ENCODE results near the gene UBTD1. TPM values are rescaled to one million over a fixed set of nuclear protein-coding genes. Genes with fewer than 3 reads are reported as not detected.

The UBTD1 gene
- total and polyA plus RNA-seq, 3 donors from 2014 or later: 74.1 to 143 (median 111) TPM

DNA sequence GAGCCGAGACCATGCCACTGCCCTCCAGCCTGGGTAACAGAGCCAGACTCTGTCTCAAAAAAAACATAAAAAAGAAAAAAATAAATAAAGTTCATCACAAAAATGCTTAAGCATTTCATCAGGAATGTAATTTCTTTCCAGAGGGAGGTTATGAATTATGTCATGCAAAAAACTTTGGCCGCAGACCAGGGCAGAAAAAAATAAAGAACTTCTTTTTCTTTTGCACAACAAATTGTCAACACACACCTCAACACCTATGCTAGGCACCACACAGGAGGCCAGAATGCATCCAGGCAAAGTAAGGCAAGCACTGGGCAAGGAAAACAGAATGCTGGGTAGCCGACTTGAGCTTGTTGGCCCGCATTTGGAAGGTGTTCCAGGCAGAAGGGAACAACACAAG lies 94.7 kb downstream of the UBTD1 start:
- WGBS, 2 donors: 63 to 68% methylated on average over 4 of the region's 4 CpGs
- no peaks in the 10 kb centered on the region for H3K27me3 ChIP-seq
- TF ChIP-seq, protein P1, sequence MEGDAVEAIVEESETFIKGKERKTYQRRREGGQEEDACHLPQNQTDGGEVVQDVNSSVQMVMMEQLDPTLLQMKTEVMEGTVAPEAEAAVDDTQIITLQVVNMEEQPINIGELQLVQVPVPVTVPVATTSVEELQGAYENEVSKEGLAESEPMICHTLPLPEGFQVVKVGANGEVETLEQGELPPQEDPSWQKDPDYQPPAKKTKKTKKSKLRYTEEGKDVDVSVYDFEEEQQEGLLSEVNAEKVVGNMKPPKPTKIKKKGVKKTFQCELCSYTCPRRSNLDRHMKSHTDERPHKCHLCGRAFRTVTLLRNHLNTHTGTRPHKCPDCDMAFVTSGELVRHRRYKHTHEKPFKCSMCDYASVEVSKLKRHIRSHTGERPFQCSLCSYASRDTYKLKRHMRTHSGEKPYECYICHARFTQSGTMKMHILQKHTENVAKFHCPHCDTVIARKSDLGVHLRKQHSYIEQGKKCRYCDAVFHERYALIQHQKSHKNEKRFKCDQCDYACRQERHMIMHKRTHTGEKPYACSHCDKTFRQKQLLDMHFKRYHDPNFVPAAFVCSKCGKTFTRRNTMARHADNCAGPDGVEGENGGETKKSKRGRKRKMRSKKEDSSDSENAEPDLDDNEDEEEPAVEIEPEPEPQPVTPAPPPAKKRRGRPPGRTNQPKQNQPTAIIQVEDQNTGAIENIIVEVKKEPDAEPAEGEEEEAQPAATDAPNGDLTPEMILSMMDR (IDR thresholded peaks at IDR 0.05): no peak
- no peak for TF ChIP-seq POLR2A (IDR thresholded peaks at IDR 0.05)
- H3K4me3 ChIP-seq: no peak overlapping the region
- no peaks in the 10 kb centered on the region for H3K36me3 ChIP-seq (ENCODE audit: low read depth, missing control alignments)
- intact Hi-C loops (cut with DNase I; ENCODE audit: low total_unique reads): no loop called here
- no peaks in the 10 kb centered on the region for H3K4me1 ChIP-seq
- no peaks in the 10 kb centered on the region for H3K9me3 ChIP-seq
- DNase-seq: no peak
- no peak overlapping the region for H3K27ac ChIP-seq

DNA sequence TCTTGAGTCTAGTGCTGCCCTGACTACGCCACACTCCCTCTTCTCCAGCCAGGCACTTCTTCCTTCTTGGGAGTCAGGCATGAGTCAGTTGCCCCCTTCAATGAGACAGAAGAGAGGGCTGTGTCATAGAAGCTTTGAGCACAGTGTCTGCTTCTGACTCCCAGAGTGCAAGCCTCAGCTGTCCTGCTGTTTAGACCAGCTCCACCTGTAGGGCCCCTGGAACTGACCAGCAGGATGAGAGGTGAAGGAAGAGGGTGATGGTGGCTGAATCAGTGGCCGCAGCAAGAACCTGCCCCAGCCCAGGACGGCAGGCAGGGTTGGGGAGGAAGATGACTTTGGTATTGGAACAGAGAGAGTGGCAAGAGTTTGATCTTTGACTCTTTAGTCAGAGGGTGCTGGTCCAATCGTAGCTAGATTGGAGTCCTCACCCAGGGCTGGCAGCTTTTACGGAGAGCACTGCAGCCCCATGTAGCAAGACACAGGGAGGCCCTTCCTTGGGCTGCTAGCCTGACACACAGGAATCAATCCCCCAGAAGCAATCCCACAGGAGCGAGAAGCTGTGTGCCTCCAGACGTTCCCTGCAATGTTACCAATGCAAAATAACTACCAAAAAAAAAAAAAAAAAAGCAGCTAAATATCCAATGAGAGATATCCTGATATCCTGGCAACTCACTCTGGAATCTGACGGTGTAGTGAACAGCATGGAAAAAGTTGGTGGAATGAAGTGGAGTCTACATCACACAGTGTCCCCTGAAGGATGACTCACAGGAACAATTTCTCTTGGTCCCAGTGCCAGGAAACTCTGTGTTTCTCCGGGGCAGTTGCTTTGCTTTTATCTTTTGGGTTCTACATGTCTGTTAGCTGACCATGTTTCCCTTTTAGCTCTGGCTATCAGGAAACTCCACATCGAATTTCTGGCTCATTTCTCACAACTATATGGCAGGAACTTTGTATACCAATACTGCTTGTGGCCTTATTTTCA lies 97.7 kb downstream of the UBTD1 start:
- TF ChIP-seq, protein P1 (IDR thresholded peaks at IDR 0.05): no peak
- TF ChIP-seq POLR2A (IDR thresholded peaks at IDR 0.05): no peak
- WGBS, 2 donors: 49 to 54% methylated on average over 10 of the region's 10 CpGs

DNA sequence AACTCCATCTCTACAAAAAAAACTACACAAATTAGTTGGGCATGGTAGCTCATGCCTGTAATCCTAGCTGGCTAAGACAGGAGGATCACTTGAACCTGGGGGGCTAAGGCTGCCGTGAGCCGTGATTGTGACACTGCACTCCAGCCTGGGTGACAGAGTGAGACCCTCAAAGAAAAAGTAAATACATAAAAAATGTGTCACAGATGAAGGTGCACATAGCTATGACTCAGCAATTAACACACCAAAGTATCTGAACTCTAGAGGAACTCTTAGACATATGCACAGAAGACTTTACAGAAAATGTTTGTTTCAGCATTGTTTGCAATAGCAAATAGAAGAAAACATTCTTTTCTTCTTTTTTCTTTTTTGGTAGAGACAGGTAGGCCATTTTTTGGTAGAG lies 99.1 kb downstream of the UBTD1 start:
- H3K27me3 ChIP-seq: no peaks in the 10 kb centered on the region
- no peak overlapping the region for H3K27ac ChIP-seq
- 89 to 95% methylated on average over 2 of the region's 2 CpGs for WGBS, 2 donors
- H3K4me1 ChIP-seq: no peaks in the 10 kb centered on the region
- TF ChIP-seq POLR2A (IDR thresholded peaks at IDR 0.05): no peak
- TF ChIP-seq, protein P1 (IDR thresholded peaks at IDR 0.05): no peak
- intact Hi-C loops (cut with DNase I; ENCODE audit: low total_unique reads): no loop called here
- no peak for DNase-seq
- H3K4me3 ChIP-seq: no peak overlapping the region
- no peaks in the 10 kb centered on the region for H3K36me3 ChIP-seq (ENCODE audit: low read depth, missing control alignments)
- no peaks in the 10 kb centered on the region for H3K9me3 ChIP-seq

More for the DNA sequence above, 97.7 kb downstream of the UBTD1 start:
- Histone ChIP-seq H3K27ac (peak overlapping the region; percentile 68 to 87), H3K4me3 (no peak overlapping the region), H3K4me1 (no peaks in the 10 kb centered on the region), H3K27me3 (no peaks in the 10 kb centered on the region), H3K36me3 (ENCODE audit: low read depth, missing control alignments) (no peaks in the 10 kb centered on the region), H3K9me3 (no peaks in the 10 kb centered on the region)
- intact Hi-C loops (cut with DNase I; ENCODE audit: low total_unique reads): no loop called here
- DNase-seq: peak; percentile 48

DNA sequence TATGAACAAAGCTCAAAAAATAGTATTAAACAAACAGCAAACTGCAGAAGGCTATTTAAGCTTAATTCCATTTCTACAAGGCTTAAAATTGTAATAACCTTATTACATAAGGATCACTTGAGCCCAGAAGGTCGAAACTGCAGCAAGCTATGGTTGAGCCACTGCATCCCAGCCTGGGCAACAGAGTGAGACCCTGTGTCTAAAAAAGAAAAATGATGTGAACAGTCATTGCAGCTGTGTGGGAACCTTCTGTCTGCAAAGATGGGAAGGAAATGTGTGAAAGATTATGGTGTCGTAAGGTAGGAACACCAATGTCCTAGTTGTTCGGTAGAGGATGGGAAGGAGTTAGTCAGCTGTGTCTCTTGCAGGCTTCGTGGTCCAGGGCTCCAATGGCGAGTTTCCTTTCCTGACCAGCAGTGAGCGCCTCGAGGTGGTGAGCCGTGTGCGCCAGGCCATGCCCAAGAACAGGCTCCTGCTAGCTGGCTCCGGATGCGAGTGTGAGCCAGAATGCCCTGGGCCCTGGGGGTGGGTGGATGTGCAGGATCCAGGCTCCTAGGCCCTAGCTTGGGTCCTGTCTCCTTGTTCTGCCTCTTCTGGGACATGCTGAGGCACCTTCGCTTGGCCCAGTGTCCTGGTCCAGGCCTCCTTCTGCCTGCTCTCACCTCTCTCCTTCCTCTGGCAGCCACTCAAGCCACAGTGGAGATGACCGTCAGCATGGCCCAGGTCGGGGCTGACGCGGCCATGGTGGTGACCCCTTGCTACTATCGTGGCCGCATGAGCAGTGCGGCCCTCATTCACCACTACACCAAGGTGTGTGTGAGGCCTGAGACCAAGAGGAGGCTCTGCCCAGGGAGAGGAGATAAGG lies 99.9 kb downstream of the UBTD1 start:
- TF ChIP-seq POLR2A (IDR thresholded peaks at IDR 0.05): no peak
- TF ChIP-seq, protein P1 (IDR thresholded peaks at IDR 0.05): no peak
- no peak for DNase-seq
- Histone ChIP-seq H3K27me3 (no peaks in the 10 kb centered on the region), H3K9me3 (no peaks in the 10 kb centered on the region), H3K4me1 (no peaks in the 10 kb centered on the region), H3K4me3 (no peak overlapping the region), H3K27ac (no peak overlapping the region), H3K36me3 (ENCODE audit: low read depth, missing control alignments) (no peaks in the 10 kb centered on the region)
- 93 to 96% methylated on average over 13 to 19 of the region's 19 CpGs for WGBS, 2 donors
- intact Hi-C loops (cut with DNase I; ENCODE audit: low total_unique reads): no loop called here
